Prostate gland (tissue), 2 donors: ENCODE measurements around the gene ATG101.

Experiments used
- POLR2A ChIP-seq: fragments of 450-650 bp; IDR thresholded peaks from one replicate; pipeline ENCODE4 v1.6.1; 2016; ENCODE audit warnings: antibody characterized with exemption, mild to moderate bottlenecking
- POLR2AphosphoS5 ChIP-seq: sonication (generic); formaldehyde crosslinking; IDR thresholded peaks from one replicate; pipeline ENCODE4 v1.6.1; 2017; ENCODE audit warnings: antibody characterized with exemption
- TF ChIP-seq, protein P1 (sequence below), 4 experiments: fragments of 200-600 bp in 2 of 4; fragments of 450-650 bp in 2 of 4; sonication (generic) in 2 of 4; IDR thresholded peaks; 1 replicate in 3 of 4; 2 replicates in 1 of 4; pipeline ENCODE4 v1.5.1; 2016 to 2019; ENCODE audit warnings: antibody characterized with exemption in 4 of 4, mild to moderate bottlenecking in 2 of 4, moderate library complexity in 2 of 4

DNA sequence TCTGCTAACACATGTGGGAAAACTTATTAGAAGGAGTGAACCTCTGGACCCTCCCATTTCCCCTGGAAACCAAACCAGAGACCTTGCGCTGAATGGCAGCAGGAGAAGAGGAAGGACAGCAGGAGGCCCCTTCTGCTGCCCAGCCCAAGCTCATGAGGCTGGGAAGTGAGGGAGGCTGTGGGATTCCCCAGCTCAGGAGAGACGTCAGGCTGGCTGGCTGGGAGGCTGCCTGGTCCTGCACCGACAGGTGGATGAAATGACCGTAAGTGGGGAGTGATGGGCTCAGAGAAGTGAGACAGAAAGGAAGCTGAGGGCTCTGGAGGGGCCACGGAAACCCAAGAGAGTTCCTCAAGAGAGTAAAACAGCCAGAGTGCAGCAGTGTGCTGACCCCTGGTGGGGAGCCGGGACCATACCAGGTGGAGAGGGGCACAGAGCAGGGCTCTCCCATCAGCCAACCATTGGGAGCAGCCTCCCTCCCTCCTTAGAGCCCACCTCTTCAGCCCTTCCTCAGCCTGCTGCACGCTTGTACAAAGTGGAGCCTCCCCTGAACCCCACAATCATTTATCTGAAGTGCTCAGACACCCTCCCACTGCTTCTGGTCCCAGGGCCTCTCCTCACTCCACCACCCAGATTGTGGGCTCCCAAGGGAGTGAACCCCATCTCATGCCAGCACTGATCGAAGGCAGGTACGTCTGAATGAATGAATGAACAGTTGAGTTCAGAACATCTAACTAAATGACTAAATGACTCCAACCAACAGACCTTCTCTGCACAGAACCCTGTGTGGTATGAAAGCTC lies 49.0 kb upstream of the ATG101 start:
- TF ChIP-seq, protein P1, sequence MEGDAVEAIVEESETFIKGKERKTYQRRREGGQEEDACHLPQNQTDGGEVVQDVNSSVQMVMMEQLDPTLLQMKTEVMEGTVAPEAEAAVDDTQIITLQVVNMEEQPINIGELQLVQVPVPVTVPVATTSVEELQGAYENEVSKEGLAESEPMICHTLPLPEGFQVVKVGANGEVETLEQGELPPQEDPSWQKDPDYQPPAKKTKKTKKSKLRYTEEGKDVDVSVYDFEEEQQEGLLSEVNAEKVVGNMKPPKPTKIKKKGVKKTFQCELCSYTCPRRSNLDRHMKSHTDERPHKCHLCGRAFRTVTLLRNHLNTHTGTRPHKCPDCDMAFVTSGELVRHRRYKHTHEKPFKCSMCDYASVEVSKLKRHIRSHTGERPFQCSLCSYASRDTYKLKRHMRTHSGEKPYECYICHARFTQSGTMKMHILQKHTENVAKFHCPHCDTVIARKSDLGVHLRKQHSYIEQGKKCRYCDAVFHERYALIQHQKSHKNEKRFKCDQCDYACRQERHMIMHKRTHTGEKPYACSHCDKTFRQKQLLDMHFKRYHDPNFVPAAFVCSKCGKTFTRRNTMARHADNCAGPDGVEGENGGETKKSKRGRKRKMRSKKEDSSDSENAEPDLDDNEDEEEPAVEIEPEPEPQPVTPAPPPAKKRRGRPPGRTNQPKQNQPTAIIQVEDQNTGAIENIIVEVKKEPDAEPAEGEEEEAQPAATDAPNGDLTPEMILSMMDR (IDR thresholded peaks at IDR 0.05), result peak in 3 of 4 experiments; percentile 50 to 62 (median 61)
- peak; percentile 14 for TF ChIP-seq POLR2AphosphoS5
- no peak for TF ChIP-seq POLR2A
